Spinal cord (tissue), 10 donors: ENCODE data around the gene VPS52. TPM values are rescaled to one million over a fixed set of nuclear protein-coding genes. Genes with fewer than 3 reads are reported as not detected.

Source experiments
- DNase-seq, 6 donors: peaks; one replicate each; pipeline versions ENCODE4 v3.0.0 to v3.0.0-alpha.2; 2013 to 2015; ENCODE audit warnings: low spot score in 6 of 6, low read depth in 4 of 6
- H3K27ac ChIP-seq: one replicate; pipeline ENCODE4 v1.5.1; 2013; ENCODE audit warnings: low read depth, low read length, control low read depth
- H3K27me3 ChIP-seq: one replicate; pipeline ENCODE4 v1.6.1; 2013; ENCODE audit warnings: low read length; ENCODE audit not compliant: control insufficient read depth, insufficient read depth
- H3K36me3 ChIP-seq: one replicate; pipeline ENCODE4 v1.6.1; 2013; ENCODE audit warnings: low read length; ENCODE audit not compliant: control insufficient read depth, insufficient read depth
- H3K4me1 ChIP-seq: one replicate; pipeline ENCODE4 v1.6.1; 2013; ENCODE audit warnings: low read length; ENCODE audit not compliant: control insufficient read depth, insufficient read depth
- H3K4me3 ChIP-seq: one replicate; pipeline ENCODE4 v1.5.1; 2013; ENCODE audit warnings: low read depth, low read length, control low read depth
- H3K9me3 ChIP-seq: one replicate; pipeline ENCODE4 v1.6.1; 2013; ENCODE audit warnings: low read length; ENCODE audit not compliant: control insufficient read depth, insufficient read depth
- WGBS: methylation state at CpG from one replicate; pipeline ENCODE4 v1.1.5; 2013; ENCODE audit warnings: missing lambda C conversion rate; ENCODE audit not compliant: insufficient coverage; 5-methylcytosine and 5-hydroxymethylcytosine counted together
- polyA plus RNA-seq, 2 donors: library from polyadenylated mRNA; unstranded; fragments of 120-200 nt; gene quantifications; one replicate each; pipeline ENCODE4 v1.2.1, GENCODE V29; 2013; ENCODE audit not compliant: insufficient read length in 2 of 2
- total RNA-seq, 2 donors: library from RNA; depleted of rRNA in 1 of 2; stranded (reverse); fragments of 120-200 nt in 1 of 2; fragments of >200 nt in 1 of 2; gene quantifications; one replicate each; pipeline versions ENCODE4 v1.2.3 to v1.2.4, GENCODE V29; 2013 to 2014
- donor health status: healthy.

VPS52 gene
- total and polyA plus RNA-seq, 4 donors = 35.4 to 87.3 (median 59.3) TPM

- no peaks in the 10 kb centered on the region for H3K27me3 ChIP-seq
- H3K27ac ChIP-seq = peak overlapping the region; percentile 49
- no peaks in the 10 kb centered on the region for H3K9me3 ChIP-seq
- no peak for DNase-seq
- 43% methylated on average over 1 of the region's 3 CpGs for WGBS
- H3K4me1 ChIP-seq = peaks cover 59% of the 10 kb centered on the region
- no peak overlapping the region for H3K4me3 ChIP-seq
- H3K36me3 ChIP-seq = peaks cover 33% of the 10 kb centered on the region
Measured at GRCh38 chr6:33206027-33206863, 65.4 kb downstream of the VPS52 start.

- H3K9me3 ChIP-seq = no peaks in the 10 kb centered on the region
- no peak overlapping the region for H3K27ac ChIP-seq
- peaks cover 63% of the 10 kb centered on the region for H3K4me1 ChIP-seq
- H3K36me3 ChIP-seq = peaks cover 29% of the 10 kb centered on the region
- no peaks in the 10 kb centered on the region for H3K27me3 ChIP-seq
- WGBS = 43% methylated on average over 10 of the region's 17 CpGs
- H3K4me3 ChIP-seq = peak overlapping the region; percentile 87
- peak in 1 of 6 donors; percentile 46 for DNase-seq
Measured at GRCh38 chr6:33205191-33206026, 66.3 kb downstream of the VPS52 start.

GRCh38 chr6:33204415-33205190 lies 67.1 kb downstream of the VPS52 start, which contains the start of gene HSD17B8:
HSD17B8 (plus strand) TSS chr6:33204655; CDS start chr6:33204669, 14 bp downstream.
- peak; percentile 78 to 98 (median 89) for DNase-seq
- Histone ChIP-seq H3K27me3 (no peaks in the 10 kb centered on the region), H3K4me3 (peak within 1 kb of the TSS; percentile 87), H3K4me1 (peaks cover 66% of the 10 kb centered on the region), H3K27ac (peak within 1 kb of the TSS; percentile 58), H3K9me3 (no peaks in the 10 kb centered on the region), H3K36me3 (peaks cover 24% of the 10 kb centered on the region)
- under 1% methylated on average over 35 of the region's 48 CpGs for WGBS

- Histone ChIP-seq H3K36me3 (peaks cover 22% of the 10 kb centered on the region), H3K9me3 (no peaks in the 10 kb centered on the region), H3K4me3 (peak overlapping the region; percentile 87), H3K27me3 (no peaks in the 10 kb centered on the region), H3K27ac (no peak overlapping the region), H3K4me1 (peaks cover 71% of the 10 kb centered on the region)
- DNase-seq = no peak
- WGBS = no CpG with 5 or more reads among the region's 4 CpGs
Measured at GRCh38 chr6:33204165-33204414, 67.6 kb downstream of the VPS52 start.

- no peak for DNase-seq
- no peak overlapping the region for H3K27ac ChIP-seq
- no peaks in the 10 kb centered on the region for H3K9me3 ChIP-seq
- no peaks in the 10 kb centered on the region for H3K27me3 ChIP-seq
- H3K4me1 ChIP-seq = peaks cover 74% of the 10 kb centered on the region
- no peak overlapping the region for H3K4me3 ChIP-seq
- H3K36me3 ChIP-seq = peaks cover 22% of the 10 kb centered on the region
- WGBS = 100% methylated on average over 1 of the region's 7 CpGs
Measured at GRCh38 chr6:33203443-33204164, 68.1 kb downstream of the VPS52 start.

- H3K4me1 ChIP-seq = peaks cover 79% of the 10 kb centered on the region
- 94% methylated on average over 6 of the region's 6 CpGs for WGBS
- H3K27me3 ChIP-seq = no peaks in the 10 kb centered on the region
- no peak overlapping the region for H3K4me3 ChIP-seq
- no peaks in the 10 kb centered on the region for H3K9me3 ChIP-seq
- H3K27ac ChIP-seq = no peak overlapping the region
- H3K36me3 ChIP-seq = peaks cover 28% of the 10 kb centered on the region
- no peak for DNase-seq
Measured at GRCh38 chr6:33202799-33203198, 68.9 kb downstream of the VPS52 start.

GRCh38 chr6:33201935-33202334 lies 69.7 kb downstream of the VPS52 start:
- Histone ChIP-seq H3K36me3 (peaks cover 36% of the 10 kb centered on the region), H3K9me3 (no peaks in the 10 kb centered on the region), H3K27ac (no peak overlapping the region), H3K4me3 (peak overlapping the region; percentile 91), H3K4me1 (peaks cover 75% of the 10 kb centered on the region), H3K27me3 (no peaks in the 10 kb centered on the region)
- DNase-seq = no peak
- 91% methylated on average over 1 of the region's 6 CpGs for WGBS

- Histone ChIP-seq H3K27me3 (no peaks in the 10 kb centered on the region), H3K9me3 (no peaks in the 10 kb centered on the region), H3K4me3 (peak overlapping the region; percentile 91), H3K27ac (peak overlapping the region; percentile 97), H3K36me3 (peaks cover 42% of the 10 kb centered on the region), H3K4me1 (peaks cover 67% of the 10 kb centered on the region)
- no peak for DNase-seq
- WGBS = 4% methylated on average over 14 of the region's 14 CpGs
Measured at GRCh38 chr6:33201147-33201545, 70.5 kb downstream of the VPS52 start.
